Measurements from ENCODE around the gene TMEM19.

DNA sequence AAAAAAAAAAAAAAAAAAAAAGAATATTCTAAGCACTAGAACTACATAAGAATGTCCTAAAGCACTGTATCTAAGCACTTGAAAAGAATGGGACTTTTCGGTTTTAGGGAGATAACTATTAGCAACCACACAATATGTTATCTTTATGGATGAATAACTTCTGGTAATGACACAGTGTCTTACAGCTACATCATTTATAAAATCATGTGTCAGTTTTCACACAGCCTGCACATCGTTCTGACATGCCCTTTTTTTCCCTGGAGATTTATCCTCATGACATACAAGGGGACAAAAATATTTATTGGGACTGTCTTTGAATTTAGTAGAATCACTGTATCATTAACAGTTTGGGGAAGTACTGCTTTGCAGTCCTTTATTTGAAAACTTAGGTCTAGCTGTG is 17.3 kb downstream of the TMEM19 start:
- no peak for TF ChIP-seq EZH2 (IDR thresholded peaks at IDR 0.05; ENCODE audit: insufficient read depth, poor library complexity, severe bottlenecking)
- no peak for TF ChIP-seq EZH2phosphoT487 (IDR thresholded peaks at IDR 0.05; ENCODE audit: insufficient read depth, low read depth)
